ENCODE measurements around the gene QRFP.

The QRFP gene

GRCh38 chr9:130893341-130894101 is 3.1 kb downstream of the QRFP start:
- Histone ChIP-seq H3K4me3 (ENCODE audit: low read length) (no peak overlapping the region), H3K36me3 (replicated peaks; ENCODE audit: low read depth, low read length) (peaks cover 11% of the 10 kb centered on the region), H4K20me1 (ENCODE audit: insufficient read depth, low read length) (no peaks in the 10 kb centered on the region), H3K79me2 (ENCODE audit: low read length) (no peaks in the 10 kb centered on the region), H3K27me3 (ENCODE audit: low read depth, low read length) (no peaks in the 10 kb centered on the region), H3K4me1 (ENCODE audit: low read length) (no peaks in the 10 kb centered on the region), H2AFZ (ENCODE audit: low read depth, low read length) (no peak overlapping the region), H3K9ac (ENCODE audit: low read length) (no peak overlapping the region), H3K27ac (ENCODE audit: low read length) (no peak overlapping the region), H3K4me2 (ENCODE audit: low read length) (no peak overlapping the region), H3K9me3 (ENCODE audit: insufficient read depth, low read length) (no peaks in the 10 kb centered on the region)
- peak; percentile 21; the same call in 1 of the 2 replicates for TF ChIP-seq CTCF (IDR thresholded peaks at IDR 0.05; ENCODE audit: low read depth, low read length)
- TF ChIP-seq EZH2phosphoT487 (IDR thresholded peaks at IDR 0.05; ENCODE audit: low read depth) = no peak

GRCh38 chr9:130892477-130893304 is 3.9 kb downstream of the QRFP start:
- Histone ChIP-seq H3K79me2 (ENCODE audit: low read length) (no peaks in the 10 kb centered on the region), H3K4me1 (ENCODE audit: low read length) (no peaks in the 10 kb centered on the region), H3K4me2 (ENCODE audit: low read length) (no peak overlapping the region), H3K4me3 (ENCODE audit: low read length) (no peak overlapping the region), H2AFZ (ENCODE audit: low read depth, low read length) (no peak overlapping the region), H3K9me3 (ENCODE audit: insufficient read depth, low read length) (no peaks in the 10 kb centered on the region), H3K9ac (ENCODE audit: low read length) (no peak overlapping the region), H3K36me3 (replicated peaks; ENCODE audit: low read depth, low read length) (peaks cover 16% of the 10 kb centered on the region), H3K27me3 (ENCODE audit: low read depth, low read length) (no peaks in the 10 kb centered on the region), H3K27ac (ENCODE audit: low read length) (no peak overlapping the region), H4K20me1 (ENCODE audit: insufficient read depth, low read length) (no peaks in the 10 kb centered on the region)
- TF ChIP-seq EZH2phosphoT487 (IDR thresholded peaks at IDR 0.05; ENCODE audit: low read depth) (no peak), CTCF (IDR thresholded peaks at IDR 0.05; ENCODE audit: low read depth, low read length) (no peak)

GRCh38 chr9:130891688-130892476 is 4.7 kb downstream of the QRFP start:
- H3K4me1 ChIP-seq (ENCODE audit: low read length) = no peaks in the 10 kb centered on the region
- no peaks in the 10 kb centered on the region for H3K27me3 ChIP-seq (ENCODE audit: low read depth, low read length)
- H2AFZ ChIP-seq (ENCODE audit: low read depth, low read length) = no peak overlapping the region
- TF ChIP-seq CTCF (IDR thresholded peaks at IDR 0.05; ENCODE audit: low read depth, low read length) (no peak), EZH2phosphoT487 (IDR thresholded peaks at IDR 0.05; ENCODE audit: low read depth) (no peak)
- no peaks in the 10 kb centered on the region for H4K20me1 ChIP-seq (ENCODE audit: insufficient read depth, low read length)
- H3K36me3 ChIP-seq (replicated peaks; ENCODE audit: low read depth, low read length) = peaks cover 20% of the 10 kb centered on the region
- no peak overlapping the region for H3K9ac ChIP-seq (ENCODE audit: low read length)
- no peak overlapping the region for H3K27ac ChIP-seq (ENCODE audit: low read length)
- H3K9me3 ChIP-seq (ENCODE audit: insufficient read depth, low read length) = no peaks in the 10 kb centered on the region
- no peak overlapping the region for H3K4me3 ChIP-seq (ENCODE audit: low read length)
- no peaks in the 10 kb centered on the region for H3K79me2 ChIP-seq (ENCODE audit: low read length)
- no peak overlapping the region for H3K4me2 ChIP-seq (ENCODE audit: low read length)
